EH (cell line): ENCODE results near the gene TOX3.

Experiments used
- DNase-seq: peaks from one replicate; pipeline ENCODE4 v3.0.0-alpha.2; 2015; ENCODE audit warnings: low read depth

Gene TOX3

DNA sequence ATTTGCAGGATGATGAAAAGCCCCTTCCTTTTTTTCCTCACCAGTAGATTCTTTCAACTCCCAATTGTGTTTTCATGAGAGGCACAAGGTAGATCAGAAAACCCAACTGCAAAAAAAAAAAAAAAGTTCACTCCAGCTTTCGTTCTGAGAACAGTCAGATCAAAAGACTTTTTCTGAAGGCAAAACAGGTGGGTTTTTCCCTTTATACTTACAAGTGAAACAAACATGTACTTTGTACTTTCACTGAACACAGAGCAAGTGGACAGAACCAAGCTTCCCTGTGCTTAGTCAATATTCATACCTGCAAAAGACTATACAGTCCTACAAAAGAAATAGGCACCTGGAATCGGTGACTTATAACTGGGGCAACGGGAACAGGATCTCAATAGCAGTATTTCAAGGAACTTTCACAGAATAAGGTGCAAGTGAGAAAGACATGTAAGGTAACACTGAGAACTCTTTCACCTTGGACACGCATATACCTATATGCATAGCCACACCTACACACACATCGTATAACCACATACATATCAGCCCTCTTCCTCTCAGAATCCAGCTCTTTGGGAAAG, 54.1 kb downstream of the TOX3 start:
- DNase-seq: no peak

DNA sequence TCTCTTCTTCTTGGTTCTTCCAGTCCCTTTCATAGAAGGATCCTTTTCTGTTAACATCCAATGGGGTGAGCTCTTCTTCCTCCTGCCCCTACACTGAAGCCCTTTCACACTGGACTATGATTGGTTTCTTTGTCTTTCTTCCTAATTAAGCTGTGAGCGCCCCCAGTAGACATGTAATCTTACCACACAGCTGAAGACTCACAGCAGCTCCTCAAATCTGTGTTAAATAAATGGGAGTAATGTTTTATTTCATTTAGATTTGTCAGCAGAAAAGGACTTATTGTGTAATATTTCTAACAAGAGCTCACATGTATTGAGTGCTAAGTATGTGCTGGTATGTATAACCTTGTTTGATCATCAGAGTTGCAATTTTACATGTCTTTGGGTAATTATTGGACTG, 55.7 kb downstream of the TOX3 start:
- no peak for DNase-seq

DNA sequence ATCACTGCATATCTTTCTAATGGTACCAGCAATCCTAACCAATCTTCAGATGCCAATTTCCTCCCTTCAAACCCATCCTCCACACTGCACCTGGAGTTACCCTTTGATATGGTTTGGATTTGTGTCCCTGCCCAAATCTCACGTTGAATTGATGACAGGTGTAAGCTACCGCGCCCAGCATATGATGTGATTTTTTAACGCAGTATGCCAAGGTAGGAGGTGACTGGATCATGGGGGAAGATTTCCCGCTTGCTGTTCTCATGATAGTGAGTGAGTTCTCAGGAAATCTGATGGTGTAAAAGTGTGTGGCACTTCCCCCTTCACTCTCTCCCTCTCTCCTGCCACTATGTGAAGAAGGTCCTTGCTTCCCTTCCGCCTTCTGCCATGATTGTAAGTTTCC, 57.0 kb downstream of the TOX3 start:
- no peak for DNase-seq

DNA sequence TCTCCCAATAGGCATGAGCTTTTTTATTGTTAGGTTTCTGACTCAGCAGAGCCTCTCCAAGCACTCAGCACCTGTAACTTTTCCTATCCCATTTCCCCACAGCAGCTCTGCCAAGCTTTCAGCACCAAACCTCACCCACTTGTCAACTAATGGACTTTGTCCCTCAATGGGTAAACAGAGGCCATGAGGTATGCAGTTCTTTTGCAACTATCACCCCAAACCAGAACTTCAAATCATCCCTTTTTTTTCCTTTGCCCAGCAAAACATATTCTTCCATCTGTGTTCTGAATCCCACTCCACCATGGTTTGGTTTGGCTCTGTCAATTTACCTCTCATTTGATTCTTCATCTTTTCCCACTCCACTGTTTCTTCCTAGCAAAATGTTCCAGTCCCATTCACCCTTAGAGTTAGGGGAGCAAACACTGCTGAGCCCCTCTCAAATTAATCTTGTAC, 58.1 kb downstream of the TOX3 start:
- DNase-seq: no peak

DNA sequence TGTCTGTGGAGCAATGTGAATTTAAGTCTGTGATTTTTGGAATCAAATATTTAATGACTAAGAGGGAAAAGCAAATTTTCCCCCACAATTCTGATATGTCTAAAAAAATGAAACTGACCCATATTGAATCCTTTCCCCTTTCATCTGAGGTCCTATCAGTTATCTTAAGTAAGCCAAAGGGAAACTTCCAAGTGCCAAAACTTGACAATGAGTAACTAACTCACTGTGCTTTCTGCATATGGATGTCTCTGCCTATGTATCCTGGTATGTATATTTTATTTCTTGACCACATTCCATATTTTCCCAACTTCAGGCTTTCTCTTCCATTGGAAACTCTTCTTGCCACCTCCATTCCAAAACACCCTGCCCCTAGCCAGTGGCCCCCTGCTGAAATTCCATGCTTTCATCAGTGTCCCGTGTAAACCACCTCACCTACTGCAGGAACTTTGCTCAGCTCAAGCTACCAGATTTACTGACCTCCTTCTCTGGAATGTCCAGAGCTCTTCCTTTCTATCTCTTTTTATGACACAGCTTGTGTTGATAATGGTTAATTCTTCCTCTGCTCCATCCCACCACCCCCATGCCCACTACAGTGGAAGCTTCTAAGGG, 59.0 kb downstream of the TOX3 start:
- no peak for DNase-seq

DNA sequence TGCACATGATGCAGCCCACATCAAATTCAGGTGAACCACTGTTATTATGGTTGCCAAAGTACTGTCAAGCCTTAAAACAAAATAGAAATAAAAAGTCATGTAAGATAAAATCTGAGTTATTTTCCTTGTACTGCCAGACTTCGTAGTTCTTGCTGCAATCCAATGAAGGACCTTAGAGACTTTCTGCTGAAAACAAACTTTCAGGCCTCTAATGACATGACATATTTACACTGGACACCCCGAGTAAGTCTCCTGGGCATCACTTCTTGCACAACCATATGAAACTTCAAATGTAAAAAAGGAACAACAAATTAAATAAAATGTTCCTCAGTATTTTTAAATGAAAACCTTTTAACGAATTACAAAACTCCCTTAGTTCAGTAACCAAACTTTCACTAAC, 66.7 kb downstream of the TOX3 start:
- no peak for DNase-seq

DNA sequence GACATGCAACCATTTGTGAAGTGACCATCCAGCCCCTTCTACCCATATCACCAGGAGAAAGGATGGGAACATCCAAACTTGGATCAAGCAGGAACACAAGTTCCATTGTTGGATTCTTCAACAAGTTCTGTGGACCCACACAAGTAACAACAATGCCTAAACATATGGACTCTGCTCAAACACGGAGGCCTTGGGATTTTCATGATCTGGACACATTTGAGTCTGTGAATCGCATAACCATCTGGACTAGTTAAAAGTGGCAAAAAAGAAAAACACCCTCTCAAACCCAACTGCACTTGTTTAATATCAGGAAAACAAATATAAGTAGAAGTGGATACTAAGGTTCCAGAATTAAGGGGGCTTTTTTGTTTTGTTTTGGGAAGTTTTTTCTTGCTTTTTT, 70.8 kb downstream of the TOX3 start:
- no peak for DNase-seq

DNA sequence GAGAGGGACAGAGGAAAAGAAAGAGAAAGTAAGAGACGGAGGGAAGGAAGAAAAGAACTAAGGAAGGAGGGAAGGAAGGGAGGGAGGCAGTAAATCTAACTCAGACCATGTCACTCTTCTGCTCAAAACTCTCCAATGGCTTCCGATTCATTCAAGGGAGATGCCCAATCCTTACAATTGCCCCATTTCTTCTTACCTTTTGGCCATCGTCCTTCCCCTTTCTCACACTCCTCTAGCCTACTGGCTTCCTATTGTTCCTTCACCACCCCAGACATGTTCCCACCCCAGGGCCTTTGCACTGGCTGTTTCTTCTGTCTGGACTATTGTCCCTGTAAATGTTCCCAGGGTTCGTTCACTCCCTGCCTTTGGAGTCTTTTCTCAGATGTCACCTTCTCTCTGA, 72.3 kb downstream of the TOX3 start:
- no peak for DNase-seq

DNA sequence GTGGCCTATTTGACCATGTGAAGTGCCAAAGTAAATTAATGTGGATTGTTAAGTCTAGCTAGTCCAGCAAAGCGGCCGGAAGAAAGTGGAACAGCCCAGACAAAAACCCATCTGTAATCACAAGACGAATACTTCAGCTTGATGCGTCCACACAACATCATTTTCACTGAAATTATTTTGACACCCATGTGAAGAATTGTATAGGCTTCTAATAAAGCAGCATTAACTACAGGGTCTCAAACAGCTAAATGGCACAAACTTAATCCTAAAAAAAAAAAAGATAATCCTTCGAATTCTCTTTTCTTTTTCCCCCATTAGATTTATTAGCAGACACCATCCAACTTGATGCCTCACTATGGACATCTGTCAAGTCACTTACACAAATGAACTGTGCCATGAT, 73.8 kb downstream of the TOX3 start:
- no peak for DNase-seq

DNA sequence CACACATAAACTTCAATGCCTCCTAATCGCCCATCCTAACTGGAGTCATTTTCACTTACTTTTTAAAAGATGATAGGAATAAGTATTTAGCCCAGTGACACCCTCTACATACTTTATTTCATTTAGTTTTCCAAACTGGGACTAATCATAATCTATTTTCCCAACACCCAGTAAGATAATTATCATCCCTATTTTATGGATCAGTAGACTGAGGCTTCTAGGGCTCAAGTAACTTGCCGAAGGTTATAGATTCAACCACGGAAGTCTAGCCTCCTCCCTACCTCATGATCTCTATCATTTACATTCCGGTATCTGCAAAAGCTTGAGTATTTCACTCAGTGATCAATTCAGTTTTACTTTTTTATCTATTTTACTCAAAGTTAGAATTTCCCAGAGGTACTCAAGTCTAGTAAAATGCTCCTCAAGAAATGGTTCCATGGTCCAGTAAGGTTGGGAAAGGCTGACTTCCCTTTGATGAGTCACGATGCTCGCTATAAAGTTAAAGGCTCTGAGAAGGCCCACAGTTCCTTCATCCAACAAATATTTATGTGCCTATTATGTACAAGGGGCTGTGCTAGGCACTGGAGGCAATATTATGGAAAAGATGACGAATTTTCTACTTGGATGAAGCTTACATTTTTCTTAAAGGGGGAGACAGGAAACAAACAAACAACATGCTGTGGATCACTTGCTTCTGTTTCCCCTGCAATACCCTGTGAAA, 75.1 kb downstream of the TOX3 start:
- DNase-seq: no peak

DNA sequence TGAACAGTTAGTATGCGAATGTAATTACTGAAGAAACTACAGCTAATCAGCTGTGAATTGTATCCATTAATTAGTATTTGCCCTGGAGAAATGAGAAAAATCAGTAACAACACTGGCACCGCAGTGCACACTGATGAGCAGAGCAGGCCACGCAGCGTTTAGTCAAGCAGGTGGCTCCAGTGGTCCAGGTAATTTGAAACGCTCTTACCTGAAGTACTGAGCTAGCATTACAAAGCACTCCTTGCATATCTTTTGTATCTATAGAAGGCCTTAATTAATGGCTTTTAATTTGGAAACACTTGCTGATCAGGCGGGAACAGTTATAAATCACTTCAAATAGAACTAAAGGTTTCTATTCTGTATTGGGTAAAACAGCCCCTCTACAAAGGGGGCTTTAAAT, 76.4 kb downstream of the TOX3 start:
- no peak for DNase-seq

DNA sequence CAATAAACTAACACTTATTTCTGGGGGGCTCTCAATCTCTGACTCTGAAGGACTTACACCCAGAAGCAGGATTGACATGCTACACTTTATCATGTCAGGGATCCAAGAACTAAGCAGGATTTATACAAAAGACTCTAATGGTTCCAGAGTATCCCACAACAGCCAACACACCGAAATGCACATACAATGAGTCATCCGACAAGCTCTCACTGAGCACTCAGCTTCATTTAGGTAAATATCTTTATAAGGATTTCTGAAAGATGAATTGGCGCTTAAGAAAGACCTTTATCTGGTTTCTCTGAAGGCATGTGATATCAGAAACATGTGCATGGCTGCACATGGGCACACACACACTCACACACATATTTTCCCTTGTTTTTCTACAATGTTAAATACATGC, 77.2 kb downstream of the TOX3 start:
- DNase-seq: no peak

DNA sequence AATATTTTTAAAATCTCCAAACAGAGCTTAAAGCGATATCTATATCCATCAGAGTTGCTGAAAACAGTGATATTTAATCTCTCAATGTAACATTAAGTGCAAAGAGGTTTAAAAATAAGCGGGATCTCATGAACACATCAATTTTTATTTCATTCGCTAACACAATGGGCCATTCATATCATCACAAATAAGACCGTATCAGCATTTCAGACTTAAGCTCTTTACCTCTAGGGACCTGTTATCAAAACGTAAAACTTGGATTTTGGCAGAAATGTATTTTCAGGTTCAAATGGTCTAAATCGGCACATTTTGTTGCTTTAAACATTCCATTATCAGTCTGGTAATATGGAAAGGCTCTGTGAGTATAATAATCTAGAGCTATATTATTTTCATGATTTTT, 77.9 kb downstream of the TOX3 start:
- no peak for DNase-seq

DNA sequence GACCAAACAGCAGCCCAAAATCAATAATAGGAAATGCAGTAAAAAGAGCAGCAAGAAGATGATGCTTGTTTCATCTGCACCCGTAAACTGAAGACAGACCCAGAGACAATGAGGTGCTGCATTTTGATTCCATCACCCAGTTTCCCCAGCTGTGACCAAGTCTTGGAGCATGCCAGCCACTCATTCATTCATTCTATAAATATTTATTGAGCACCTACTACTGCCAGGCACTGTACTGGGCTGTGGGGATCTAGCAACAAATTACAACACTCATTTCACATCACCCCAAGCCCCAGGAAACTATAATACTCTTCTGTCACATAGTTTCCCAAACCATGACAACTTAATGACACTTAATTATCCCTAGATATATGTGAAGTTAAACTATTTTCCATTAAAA, 79.2 kb downstream of the TOX3 start:
- no peak for DNase-seq

DNA sequence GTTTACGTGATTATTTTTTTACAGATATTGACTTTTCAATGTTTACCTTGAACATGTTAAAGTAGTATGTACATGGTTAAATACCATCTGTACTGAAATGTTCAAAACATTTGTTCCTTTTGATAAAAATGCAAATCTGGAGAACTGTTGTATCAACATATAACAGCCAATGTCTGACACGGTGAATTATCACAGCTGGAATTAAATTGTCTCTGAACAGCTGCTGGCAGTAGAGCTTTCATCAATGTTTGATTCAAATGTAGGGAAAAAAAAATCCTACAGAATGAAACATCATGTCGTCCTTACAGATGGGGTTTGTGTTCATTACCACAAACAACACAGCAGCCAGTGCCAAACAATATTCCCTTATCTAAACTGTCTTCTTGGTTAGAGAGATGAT, 79.9 kb downstream of the TOX3 start:
- no peak for DNase-seq

DNA sequence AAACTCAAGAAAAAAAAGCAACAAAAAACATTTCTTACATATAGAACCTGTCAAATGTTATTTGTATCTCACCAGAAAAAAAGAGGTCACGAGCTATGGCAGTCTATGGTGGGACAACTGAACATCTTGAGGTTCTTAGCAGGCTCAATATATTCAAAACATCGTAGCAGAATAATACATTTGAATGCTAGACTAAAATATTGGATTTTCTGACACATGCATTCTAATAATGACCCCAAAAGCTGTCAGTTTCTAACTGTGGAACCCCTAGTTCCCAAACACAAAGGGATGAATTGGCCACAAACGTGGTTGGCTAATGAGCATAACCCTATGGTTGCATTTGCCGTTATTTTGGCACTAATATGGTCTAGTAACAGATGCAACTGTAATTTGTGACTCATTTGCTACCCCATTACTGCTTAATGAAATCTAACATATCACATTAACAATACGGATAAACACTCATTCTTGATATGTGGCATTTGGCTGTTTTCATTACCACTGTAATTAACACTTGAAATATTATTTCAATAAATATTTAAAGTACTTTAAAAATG, 81.2 kb downstream of the TOX3 start:
- no peak for DNase-seq

DNA sequence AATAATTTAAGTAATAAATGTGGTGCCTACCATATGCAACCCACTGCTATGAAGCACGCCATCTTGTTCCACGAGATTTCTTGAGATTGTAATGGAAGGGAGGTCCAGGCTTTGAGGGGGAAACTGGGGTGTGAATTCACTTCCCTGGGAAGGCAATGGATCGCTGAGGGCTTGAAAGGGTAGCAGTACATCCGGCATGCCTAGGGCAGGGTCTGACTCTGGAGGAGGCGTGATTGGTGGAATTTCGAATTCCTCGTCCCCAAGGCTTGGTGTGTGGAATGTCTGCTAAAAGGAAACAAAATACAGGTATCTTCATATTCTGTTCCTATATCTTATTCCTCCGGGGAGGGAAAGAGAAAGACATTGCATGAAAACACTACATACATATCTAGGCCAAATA, 83.0 kb downstream of the TOX3 start:
- DNase-seq: no peak

DNA sequence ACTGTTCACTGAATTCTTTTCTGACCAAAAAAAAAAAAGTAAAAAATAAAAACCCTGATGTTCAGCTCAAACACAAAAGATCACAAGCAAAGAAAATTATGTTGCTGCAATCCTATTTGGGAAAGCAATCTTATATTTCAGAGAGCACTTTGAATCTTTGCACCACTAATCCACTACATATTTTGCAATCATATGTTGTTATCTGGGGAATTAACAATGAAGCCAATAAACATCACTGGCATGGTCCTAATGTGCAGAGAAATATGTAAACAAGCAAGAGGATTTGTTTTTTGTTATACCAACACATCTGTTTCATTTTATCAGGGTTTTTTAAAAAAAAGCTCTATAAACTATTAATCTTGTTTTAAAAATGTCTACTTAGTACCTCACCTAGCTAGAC, 84.1 kb downstream of the TOX3 start:
- DNase-seq: no peak

DNA sequence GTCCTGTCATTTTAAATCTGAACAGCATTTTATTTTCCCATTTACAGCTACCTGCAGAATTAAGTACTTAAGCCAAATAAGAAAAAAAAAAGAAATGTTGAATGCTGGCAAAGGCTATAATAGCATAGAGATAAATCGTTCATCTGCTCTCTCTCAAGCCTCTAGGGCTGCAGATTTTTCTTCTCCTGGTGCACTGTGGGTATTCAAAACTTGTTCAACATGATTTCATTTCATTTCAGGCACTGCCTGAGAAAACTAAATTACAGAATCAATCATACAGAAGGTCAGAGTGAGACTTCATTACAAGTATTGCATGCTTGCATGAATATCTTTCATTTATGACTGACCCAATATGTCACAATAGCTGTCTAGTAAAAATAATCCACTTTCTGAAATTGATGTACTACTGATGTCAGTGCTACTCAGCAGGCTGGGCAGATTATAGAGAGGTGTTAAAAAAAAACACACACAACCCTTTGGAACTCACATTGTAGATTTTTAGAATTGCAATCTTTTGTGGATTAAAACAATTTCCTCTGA, 86.2 kb downstream of the TOX3 start:
- DNase-seq: no peak

DNA sequence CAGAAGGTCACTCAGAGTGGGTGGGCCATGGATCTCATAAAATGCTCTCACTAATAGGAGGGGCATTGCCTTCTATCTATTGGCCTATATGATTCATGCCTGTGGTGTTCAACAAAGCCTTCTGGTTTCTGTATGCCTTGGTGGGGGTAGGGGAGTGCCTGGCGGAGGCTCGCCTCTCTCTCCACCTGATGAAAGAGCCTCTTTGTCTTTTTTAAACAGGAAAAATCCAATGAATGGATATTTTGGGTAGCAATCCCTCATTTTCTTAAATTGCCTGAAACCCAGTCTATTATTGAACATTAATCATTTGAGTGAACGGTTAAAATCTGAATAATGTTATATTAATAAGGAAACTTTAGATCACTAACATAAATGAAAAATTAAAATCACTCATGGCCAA, 90.6 kb downstream of the TOX3 start:
- no peak for DNase-seq

DNA sequence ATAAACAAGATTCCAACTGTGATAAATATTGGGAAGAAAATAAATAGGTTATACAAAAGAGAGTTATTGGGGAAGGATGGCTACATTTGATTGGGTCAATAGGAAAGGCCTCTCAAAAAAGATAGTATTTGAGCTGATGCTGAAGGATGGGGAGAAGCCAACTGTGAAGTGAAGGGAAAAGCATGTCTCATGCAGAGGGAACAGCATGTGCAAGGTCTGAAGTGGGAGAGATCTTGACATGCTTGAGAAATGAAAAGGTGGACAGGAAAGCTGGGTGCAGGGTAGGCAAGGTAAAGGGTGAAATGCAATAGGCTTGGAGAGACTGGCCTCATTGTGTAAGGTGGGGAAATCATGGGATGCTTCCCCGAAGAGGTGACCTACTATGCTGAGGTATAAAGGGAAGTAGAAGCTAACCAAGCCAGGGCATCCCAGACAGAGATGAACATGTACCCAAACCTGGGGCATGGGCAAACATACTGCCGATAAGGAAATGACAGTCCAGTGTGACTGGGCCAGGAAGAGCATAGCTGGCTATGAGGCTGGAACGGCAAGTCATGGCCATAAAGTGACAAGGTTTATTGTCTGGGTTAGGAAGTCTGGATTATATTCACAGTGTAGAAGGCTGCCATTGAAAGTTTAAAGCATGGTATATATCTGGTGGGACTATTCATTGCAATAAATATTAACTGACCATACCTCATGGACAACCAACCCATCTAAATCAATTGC, 91.2 kb downstream of the TOX3 start:
- DNase-seq: no peak

DNA sequence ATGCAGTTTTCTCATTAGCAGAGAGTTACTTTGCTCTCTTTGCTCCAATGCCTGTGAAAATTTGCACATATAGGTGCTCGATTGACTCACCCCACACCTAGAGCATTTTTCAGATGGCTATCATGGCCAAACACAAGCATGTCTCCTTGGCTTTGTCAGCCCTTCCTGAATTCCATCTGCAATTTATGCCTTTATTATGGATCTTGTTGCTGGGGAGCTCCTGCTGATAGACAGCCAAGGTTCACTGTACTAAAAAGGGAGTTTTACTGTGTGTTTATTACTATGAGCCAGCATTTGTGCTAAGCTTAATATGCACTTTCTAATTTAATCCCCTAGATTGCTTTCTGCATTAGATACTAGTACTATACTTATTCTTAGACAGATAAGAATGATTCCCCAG, 93.3 kb downstream of the TOX3 start:
- DNase-seq: no peak
